Right lobe of liver (tissue), 4 donors: ENCODE data around the gene GALNT10.

ENCODE experiments used
- POLR2A ChIP-seq: fragments of 450-650 bp; IDR thresholded peaks from one replicate; pipeline ENCODE4 v1.6.1; 2017; ENCODE audit warnings: antibody characterized with exemption, mild to moderate bottlenecking
- TF ChIP-seq, protein P1 (sequence below), 4 donors: fragments of 200-600 bp in 3 of 4; fragments of 450-650 bp in 1 of 4; IDR thresholded peaks; one replicate each; pipeline versions ENCODE4 v1.5.1 to v1.8.0; 2016 to 2022; ENCODE audit warnings: antibody characterized with exemption in 4 of 4, mild to moderate bottlenecking in 2 of 4
- donor health status: DM: no; HTN: no; CAD: no.
- donor health status: DM: no; HTN: no; CAD: no.
- donor health status: DM: no; HTN: yes; CAD: no.

DNA sequence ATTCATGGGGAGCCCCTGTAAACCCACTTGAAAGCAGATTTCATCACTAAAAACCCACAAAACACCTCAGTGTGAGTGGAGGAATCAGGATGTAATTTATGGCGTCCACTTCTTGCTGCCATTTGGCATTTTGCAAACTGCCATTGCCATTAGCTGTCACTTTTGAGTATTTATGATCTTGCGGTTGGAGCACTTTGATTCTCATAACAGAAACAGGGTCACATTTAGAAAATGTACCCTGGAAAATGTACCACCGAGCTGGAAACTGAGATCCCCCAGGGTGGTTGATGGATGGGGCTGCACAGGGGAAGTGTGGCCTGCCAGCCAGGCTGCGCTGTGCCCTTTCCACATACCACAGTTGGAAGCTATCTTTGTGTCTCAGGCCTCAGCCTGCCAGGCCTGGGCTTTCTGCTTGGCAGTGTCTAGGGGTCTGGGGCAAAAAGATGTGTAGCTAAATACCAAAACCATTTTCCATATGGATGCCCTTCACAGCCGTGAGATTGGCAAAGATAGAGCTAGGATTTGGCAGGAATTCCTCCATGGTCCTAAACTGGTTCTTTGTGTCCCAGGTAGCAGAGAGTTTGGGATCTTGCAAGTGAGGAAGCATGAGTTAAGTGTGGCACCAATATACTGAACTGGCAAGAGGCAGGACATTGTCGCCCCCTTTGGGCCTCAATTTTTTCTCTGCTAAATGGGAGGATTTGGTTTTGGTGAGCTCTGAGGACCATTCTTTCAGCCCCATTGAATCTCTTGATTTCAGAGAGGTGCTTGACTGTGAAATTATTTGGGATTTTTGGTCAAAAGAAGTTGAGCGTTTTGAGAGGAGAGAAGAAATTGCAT, 46.2 kb downstream of the GALNT10 start:
- TF ChIP-seq, protein P1, sequence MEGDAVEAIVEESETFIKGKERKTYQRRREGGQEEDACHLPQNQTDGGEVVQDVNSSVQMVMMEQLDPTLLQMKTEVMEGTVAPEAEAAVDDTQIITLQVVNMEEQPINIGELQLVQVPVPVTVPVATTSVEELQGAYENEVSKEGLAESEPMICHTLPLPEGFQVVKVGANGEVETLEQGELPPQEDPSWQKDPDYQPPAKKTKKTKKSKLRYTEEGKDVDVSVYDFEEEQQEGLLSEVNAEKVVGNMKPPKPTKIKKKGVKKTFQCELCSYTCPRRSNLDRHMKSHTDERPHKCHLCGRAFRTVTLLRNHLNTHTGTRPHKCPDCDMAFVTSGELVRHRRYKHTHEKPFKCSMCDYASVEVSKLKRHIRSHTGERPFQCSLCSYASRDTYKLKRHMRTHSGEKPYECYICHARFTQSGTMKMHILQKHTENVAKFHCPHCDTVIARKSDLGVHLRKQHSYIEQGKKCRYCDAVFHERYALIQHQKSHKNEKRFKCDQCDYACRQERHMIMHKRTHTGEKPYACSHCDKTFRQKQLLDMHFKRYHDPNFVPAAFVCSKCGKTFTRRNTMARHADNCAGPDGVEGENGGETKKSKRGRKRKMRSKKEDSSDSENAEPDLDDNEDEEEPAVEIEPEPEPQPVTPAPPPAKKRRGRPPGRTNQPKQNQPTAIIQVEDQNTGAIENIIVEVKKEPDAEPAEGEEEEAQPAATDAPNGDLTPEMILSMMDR (IDR thresholded peaks at IDR 0.05): no peak
- TF ChIP-seq POLR2A: no peak
